GM23338 (cell line): ENCODE results near the gene PHKB. TPM values are rescaled to one million over a fixed set of nuclear protein-coding genes. Genes with fewer than 3 reads are reported as not detected.

ENCODE experiments used
- ATAC-seq: fragments of 200-7000 bp; cut with Tn5 transposase; 3 replicates; pipeline ENCODE4 v1.9.1; 2020
- DNase-seq: peaks from one replicate; pipeline ENCODE4 v3.0.0-alpha.2; 2015; ENCODE audit warnings: low spot score
- H2AFZ ChIP-seq: fragments of 200-600 bp; sonication (generic); 2 replicates; pipeline ENCODE4 v1.8.0; 2016; ENCODE audit warnings: antibody characterized with exemption, mild to moderate bottlenecking, moderate library complexity
- H3F3A ChIP-seq: fragments of 200-600 bp; sonication (generic); replicated peaks from 2 replicates; pipeline ENCODE4 v1.8.0; 2017; ENCODE audit warnings: antibody characterized with exemption, mixed run types, low read depth
- H3K27ac ChIP-seq: fragments of 200-600 bp; sonication (generic); 2 replicates; pipeline ENCODE4 v1.6.1; 2016; ENCODE audit warnings: low read depth
- H3K27me3 ChIP-seq: fragments of 200-600 bp; sonication (generic); 2 replicates; pipeline ENCODE4 v1.8.0; 2016; ENCODE audit warnings: mild to moderate bottlenecking, mixed run types, moderate library complexity; ENCODE audit not compliant: insufficient read depth
- H3K36me3 ChIP-seq: fragments of 200-600 bp; sonication (generic); 2 replicates; pipeline ENCODE4 v1.8.0; 2016; ENCODE audit warnings: mild to moderate bottlenecking; ENCODE audit not compliant: insufficient read depth
- H3K4me1 ChIP-seq: fragments of 200-600 bp; sonication (generic); 2 replicates; pipeline ENCODE4 v1.8.0; 2016; ENCODE audit warnings: mild to moderate bottlenecking, moderate library complexity; ENCODE audit not compliant: insufficient read depth
- H3K4me2 ChIP-seq: fragments of 200-600 bp; sonication (generic); 2 replicates; pipeline ENCODE4 v1.7.1; 2017; ENCODE audit warnings: mixed run types
- H3K4me3 ChIP-seq: fragments of 200-600 bp; sonication (generic); 2 replicates; pipeline ENCODE4 v1.6.1; 2016; ENCODE audit warnings: mixed run types
- H3K79me2 ChIP-seq: fragments of 200-600 bp; sonication (generic); replicated peaks from 2 replicates; pipeline ENCODE4 v1.8.0; 2017; ENCODE audit warnings: mild to moderate bottlenecking; ENCODE audit not compliant: insufficient read depth
- H3K9me2 ChIP-seq: fragments of 200-600 bp; sonication (generic); 2 replicates; pipeline ENCODE4 v1.8.0; 2017; ENCODE audit not compliant: insufficient read depth
- H4K20me1 ChIP-seq: fragments of 200-600 bp; sonication (generic); replicated peaks from 2 replicates; pipeline ENCODE4 v1.8.0; 2017; ENCODE audit warnings: mild to moderate bottlenecking; ENCODE audit not compliant: insufficient read depth
- H3K27ac Mint-ChIP-seq: 2 replicates; pipeline ENCODE4 v1.8.0; 2020; ENCODE audit warnings: inconsistent platforms, mild to moderate bottlenecking, moderate library complexity, mixed read lengths
- H3K27me3 Mint-ChIP-seq: 3 replicates; pipeline ENCODE4 v1.8.0; 2022; ENCODE audit warnings: low read depth, mild to moderate bottlenecking, moderate library complexity, mixed read lengths, inconsistent platforms; ENCODE audit not compliant: insufficient read depth, poor library complexity
- H3K36me3 Mint-ChIP-seq: 3 replicates; pipeline ENCODE4 v1.8.0; 2021; ENCODE audit warnings: low read depth, mild to moderate bottlenecking, inconsistent platforms, moderate library complexity, mixed read lengths
- H3K4me1 Mint-ChIP-seq: 3 replicates; pipeline ENCODE4 v1.8.0; 2020; ENCODE audit warnings: mild to moderate bottlenecking, inconsistent platforms, mixed read lengths
- H3K4me3 Mint-ChIP-seq: 3 replicates; pipeline ENCODE4 v1.8.0; 2021; ENCODE audit warnings: moderate library complexity, mild to moderate bottlenecking, inconsistent platforms, mixed read lengths
- H3K9me3 Mint-ChIP-seq: 3 replicates; pipeline ENCODE4 v1.8.0; 2020; ENCODE audit warnings: moderate library complexity, mild to moderate bottlenecking, inconsistent platforms, mixed read lengths
- CREB1 ChIP-seq: fragments of 250-450 bp; sonication (Bioruptor Pico); IDR thresholded peaks from 2 replicates; pipeline ENCODE4 v1.5.0; 2020; ENCODE audit warnings: low read depth, mild to moderate bottlenecking, moderate library complexity
- CTCF ChIP-seq, 2 experiments: fragments of 200-600 bp in 1 of 2; sonication (generic) in 1 of 2; conservative IDR thresholded peaks; 2 replicates each; pipeline versions ENCODE4 v1.5.1 to v1.6.1; 2016 to 2017; ENCODE audit warnings: antibody characterized with exemption in 2 of 2, low read depth in 2 of 2, mild to moderate bottlenecking in 2 of 2, moderate library complexity in 1 of 2
- ETS1 ChIP-seq: IDR thresholded peaks from 2 replicates; pipeline ENCODE4 v1.6.1; 2016; ENCODE audit warnings: antibody characterized with exemption
- EZH2 ChIP-seq: fragments of 200-600 bp; sonication (generic); IDR thresholded peaks from one replicate; pipeline ENCODE4 v1.8.0; 2017; ENCODE audit warnings: antibody characterized with exemption, mild to moderate bottlenecking, low read depth; ENCODE audit not compliant: unreplicated experiment
- EZH2phosphoT487 ChIP-seq: fragments of 200-600 bp; sonication (generic); IDR thresholded peaks from one replicate; pipeline ENCODE4 v1.8.1; 2018; ENCODE audit warnings: antibody characterized with exemption; ENCODE audit not compliant: unreplicated experiment
- JUNB ChIP-seq: IDR thresholded peaks from one replicate; pipeline ENCODE4 v1.6.1; 2016; ENCODE audit warnings: antibody characterized with exemption; ENCODE audit not compliant: unreplicated experiment
- NANOG ChIP-seq: IDR thresholded peaks from 2 replicates; pipeline ENCODE4 v1.6.1; 2016; ENCODE audit warnings: antibody characterized with exemption, borderline replicate concordance
- POLR2AphosphoS5 ChIP-seq: IDR thresholded peaks from 2 replicates; pipeline ENCODE4 v1.6.1; 2016; ENCODE audit warnings: antibody characterized with exemption, low read depth
- REST ChIP-seq: IDR thresholded peaks from one replicate; pipeline ENCODE4 v1.6.1; 2018; ENCODE audit warnings: antibody characterized with exemption; ENCODE audit not compliant: unreplicated experiment
- STAT1 ChIP-seq: IDR thresholded peaks from one replicate; pipeline ENCODE4 v1.6.1; 2016; ENCODE audit warnings: antibody characterized with exemption; ENCODE audit not compliant: unreplicated experiment
- ZNF114 ChIP-seq: fragments of 250-450 bp; sonication (Bioruptor Pico); IDR thresholded peaks from 2 replicates; pipeline ENCODE4 v1.5.0; 2020; ENCODE audit warnings: mild to moderate bottlenecking, moderate library complexity
- ZNF331 ChIP-seq: fragments of 250-450 bp; sonication (Bioruptor Pico); IDR thresholded peaks from 2 replicates; pipeline ENCODE4 v1.5.0; 2020; ENCODE audit warnings: low read depth, mild to moderate bottlenecking, moderate library complexity
- polyA plus RNA-seq: library from polyadenylated mRNA; unstranded; fragments of >200 nt; fragmentation: Nextera tagmentation; extraction: Ambion mirVana; gene quantifications from 2 replicates; pipeline ENCODE4 v1.2.1, GENCODE V29; 2016
- total RNA-seq: library from RNA; depleted of rRNA; stranded (reverse); fragments of >200 nt; shearing (Covaris generic); gene quantifications from 2 replicates; pipeline ENCODE4 v1.2.3, GENCODE V29; 2014
- TF ChIP-seq, protein P1 (sequence below): fragments of 250-450 bp; sonication (Bioruptor Pico); IDR thresholded peaks from 2 replicates; pipeline ENCODE4 v1.5.0; 2020; ENCODE audit warnings: mild to moderate bottlenecking, moderate library complexity

Gene PHKB
- total and polyA plus RNA-seq, 2 experiments from 2014 or later: 20.3 to 57.3 TPM

DNA sequence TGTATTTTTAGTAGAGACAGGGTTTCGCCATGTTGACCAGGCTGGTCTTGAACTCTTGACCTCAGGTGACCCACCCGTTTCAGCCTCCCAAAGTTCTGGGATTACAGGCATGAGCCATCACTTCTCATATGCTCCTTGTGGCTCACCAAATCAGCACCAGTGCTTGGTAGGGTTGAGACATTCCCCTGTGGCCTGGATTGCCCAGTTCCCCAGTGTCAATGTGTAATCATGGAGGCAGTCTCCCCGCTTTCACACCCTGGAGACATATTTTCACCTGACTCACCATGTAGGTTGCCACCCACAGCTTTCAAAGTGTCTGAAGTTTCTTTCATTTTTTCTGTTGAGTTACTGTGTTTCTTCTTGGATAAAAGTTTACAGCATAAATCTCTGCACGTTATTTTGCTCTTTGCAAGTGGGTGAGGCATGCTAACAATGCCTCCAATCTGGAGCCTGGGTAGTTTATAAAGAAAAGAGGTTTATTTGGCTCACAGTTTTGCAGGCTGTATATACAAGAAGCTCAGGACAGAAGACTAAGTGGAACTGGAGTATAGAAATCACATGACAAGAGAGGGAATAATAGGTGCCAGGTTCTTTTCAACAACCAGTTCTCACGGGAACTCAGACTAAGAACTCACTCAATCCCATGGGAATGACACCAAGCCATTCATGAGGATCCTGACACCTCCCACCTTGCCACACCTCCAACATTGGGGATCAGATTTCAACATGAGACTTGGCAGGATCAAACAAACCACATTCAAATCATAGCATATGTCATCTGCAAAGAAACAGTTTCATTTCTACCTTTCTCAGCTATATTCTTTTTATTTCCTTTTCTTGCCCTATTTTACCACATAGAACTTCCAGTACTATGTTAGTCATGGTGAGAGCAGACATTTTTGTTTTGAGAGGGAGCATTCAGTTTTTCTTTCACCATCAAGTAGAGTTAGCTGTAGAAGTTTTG lies 113.2 kb downstream of the PHKB start:
- Histone ChIP-seq H2AFZ (no peak overlapping the region), H3K36me3 (no peaks in the 10 kb centered on the region), H3K4me3 (no peak overlapping the region), H3K4me2 (no peak overlapping the region), H3K27me3 (no peaks in the 10 kb centered on the region), H3K79me2 (no peaks in the 10 kb centered on the region), H4K20me1 (no peaks in the 10 kb centered on the region), H3K9me2 (peaks cover 15% of the 10 kb centered on the region; the same call in 1 of the 2 replicates), H3F3A (no peaks in the 10 kb centered on the region), H3K27ac (no peak overlapping the region), H3K4me1 (no peaks in the 10 kb centered on the region)
- Mint-ChIP-seq H3K9me3 (no peaks in the 10 kb centered on the region), H3K36me3 (peaks cover 2% of the 10 kb centered on the region; the same call in 2 of the 3 replicates), H3K4me1 (no peaks in the 10 kb centered on the region), H3K27me3 (no peaks in the 10 kb centered on the region), H3K27ac (no peak overlapping the region), H3K4me3 (no peak overlapping the region)
- ATAC-seq (no peak; the same call in 2 of the 3 replicates), DNase-seq (peak; percentile 32)
- TF ChIP-seq, protein P1, sequence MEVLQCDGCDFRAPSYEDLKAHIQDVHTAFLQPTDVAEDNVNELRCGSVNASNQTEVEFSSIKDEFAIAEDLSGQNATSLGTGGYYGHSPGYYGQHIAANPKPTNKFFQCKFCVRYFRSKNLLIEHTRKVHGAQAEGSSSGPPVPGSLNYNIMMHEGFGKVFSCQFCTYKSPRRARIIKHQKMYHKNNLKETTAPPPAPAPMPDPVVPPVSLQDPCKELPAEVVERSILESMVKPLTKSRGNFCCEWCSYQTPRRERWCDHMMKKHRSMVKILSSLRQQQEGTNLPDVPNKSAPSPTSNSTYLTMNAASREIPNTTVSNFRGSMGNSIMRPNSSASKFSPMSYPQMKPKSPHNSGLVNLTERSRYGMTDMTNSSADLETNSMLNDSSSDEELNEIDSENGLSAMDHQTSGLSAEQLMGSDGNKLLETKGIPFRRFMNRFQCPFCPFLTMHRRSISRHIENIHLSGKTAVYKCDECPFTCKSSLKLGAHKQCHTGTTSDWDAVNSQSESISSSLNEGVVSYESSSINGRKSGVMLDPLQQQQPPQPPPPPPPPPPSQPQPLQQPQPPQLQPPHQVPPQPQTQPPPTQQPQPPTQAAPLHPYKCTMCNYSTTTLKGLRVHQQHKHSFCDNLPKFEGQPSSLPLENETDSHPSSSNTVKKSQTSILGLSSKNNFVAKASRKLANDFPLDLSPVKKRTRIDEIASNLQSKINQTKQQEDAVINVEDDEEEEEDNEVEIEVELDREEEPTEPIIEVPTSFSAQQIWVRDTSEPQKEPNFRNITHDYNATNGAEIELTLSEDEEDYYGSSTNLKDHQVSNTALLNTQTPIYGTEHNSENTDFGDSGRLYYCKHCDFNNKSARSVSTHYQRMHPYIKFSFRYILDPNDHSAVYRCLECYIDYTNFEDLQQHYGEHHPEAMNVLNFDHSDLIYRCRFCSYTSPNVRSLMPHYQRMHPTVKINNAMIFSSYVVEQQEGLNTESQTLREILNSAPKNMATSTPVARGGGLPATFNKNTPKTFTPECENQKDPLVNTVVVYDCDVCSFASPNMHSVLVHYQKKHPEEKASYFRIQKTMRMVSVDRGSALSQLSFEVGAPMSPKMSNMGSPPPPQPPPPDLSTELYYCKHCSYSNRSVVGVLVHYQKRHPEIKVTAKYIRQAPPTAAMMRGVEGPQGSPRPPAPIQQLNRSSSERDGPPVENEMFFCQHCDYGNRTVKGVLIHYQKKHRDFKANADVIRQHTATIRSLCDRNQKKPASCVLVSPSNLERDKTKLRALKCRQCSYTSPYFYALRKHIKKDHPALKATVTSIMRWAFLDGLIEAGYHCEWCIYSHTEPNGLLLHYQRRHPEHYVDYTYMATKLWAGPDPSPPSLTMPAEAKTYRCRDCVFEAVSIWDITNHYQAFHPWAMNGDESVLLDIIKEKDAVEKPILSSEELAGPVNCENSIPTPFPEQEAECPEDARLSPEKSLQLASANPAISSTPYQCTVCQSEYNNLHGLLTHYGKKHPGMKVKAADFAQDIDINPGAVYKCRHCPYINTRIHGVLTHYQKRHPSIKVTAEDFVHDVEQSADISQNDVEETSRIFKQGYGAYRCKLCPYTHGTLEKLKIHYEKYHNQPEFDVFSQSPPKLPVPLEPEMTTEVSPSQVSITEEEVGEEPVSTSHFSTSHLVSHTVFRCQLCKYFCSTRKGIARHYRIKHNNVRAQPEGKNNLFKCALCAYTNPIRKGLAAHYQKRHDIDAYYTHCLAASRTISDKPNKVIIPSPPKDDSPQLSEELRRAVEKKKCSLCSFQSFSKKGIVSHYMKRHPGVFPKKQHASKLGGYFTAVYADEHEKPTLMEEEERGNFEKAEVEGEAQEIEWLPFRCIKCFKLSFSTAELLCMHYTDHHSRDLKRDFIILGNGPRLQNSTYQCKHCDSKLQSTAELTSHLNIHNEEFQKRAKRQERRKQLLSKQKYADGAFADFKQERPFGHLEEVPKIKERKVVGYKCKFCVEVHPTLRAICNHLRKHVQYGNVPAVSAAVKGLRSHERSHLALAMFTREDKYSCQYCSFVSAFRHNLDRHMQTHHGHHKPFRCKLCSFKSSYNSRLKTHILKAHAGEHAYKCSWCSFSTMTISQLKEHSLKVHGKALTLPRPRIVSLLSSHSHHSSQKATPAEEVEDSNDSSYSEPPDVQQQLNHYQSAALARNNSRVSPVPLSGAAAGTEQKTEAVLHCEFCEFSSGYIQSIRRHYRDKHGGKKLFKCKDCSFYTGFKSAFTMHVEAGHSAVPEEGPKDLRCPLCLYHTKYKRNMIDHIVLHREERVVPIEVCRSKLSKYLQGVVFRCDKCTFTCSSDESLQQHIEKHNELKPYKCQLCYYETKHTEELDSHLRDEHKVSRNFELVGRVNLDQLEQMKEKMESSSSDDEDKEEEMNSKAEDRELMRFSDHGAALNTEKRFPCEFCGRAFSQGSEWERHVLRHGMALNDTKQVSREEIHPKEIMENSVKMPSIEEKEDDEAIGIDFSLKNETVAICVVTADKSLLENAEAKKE: no peak
- no peak for TF ChIP-seq CREB1 (CRISPR knock-in tag)
- TF ChIP-seq REST: no peak
- no peak for TF ChIP-seq ZNF114 (CRISPR knock-in tag)
- no peak for TF ChIP-seq NANOG
- TF ChIP-seq CTCF (conservative IDR thresholded peaks at IDR 0.05; ENCODE audit: low read depth in 2 of 2): no peak
- no peak for TF ChIP-seq JUNB
- TF ChIP-seq POLR2AphosphoS5: no peak
- TF ChIP-seq ETS1: no peak
- no peak for TF ChIP-seq EZH2phosphoT487
- TF ChIP-seq EZH2: no peak
- no peak for TF ChIP-seq STAT1
- no peak for TF ChIP-seq ZNF331 (CRISPR knock-in tag)
